COLO668 (cell line): ENCODE measurements around the gene CROCC.
A peak's percentile ranks its signal among the peaks of the same experiment; 100 is the strongest.

Source experiments
- DNase-seq: peaks from one replicate; lab custom pipeline; 2025; ENCODE audit not compliant: unreplicated experiment; lab: John Stamatoyannopoulos, UW

The CROCC gene

GRCh38 chr1:16982902-16983301, 61.2 kb downstream of the CROCC start:
- DNase-seq = no peak

GRCh38 chr1:16983649-16984048, 61.9 kb downstream of the CROCC start:
- DNase-seq = no peak

- DNase-seq = no peak
Measured at GRCh38 chr1:16984717-16985116, 63.0 kb downstream of the CROCC start.

- no peak for DNase-seq
Measured at GRCh38 chr1:16986113-16986512, 64.4 kb downstream of the CROCC start.

GRCh38 chr1:16986560-16986959, 64.8 kb downstream of the CROCC start:
- DNase-seq = no peak

GRCh38 chr1:16986962-16987361, 65.2 kb downstream of the CROCC start:
- DNase-seq = peak; percentile 16

- no peak for DNase-seq
Measured at GRCh38 chr1:16988210-16988609, 66.5 kb downstream of the CROCC start.

GRCh38 chr1:16989676-16990391, 68.1 kb downstream of the CROCC start:
- DNase-seq = no peak

GRCh38 chr1:16991571-16991970, 69.8 kb downstream of the CROCC start:
- DNase-seq = no peak

GRCh38 chr1:16992102-16992501, 70.4 kb downstream of the CROCC start:
- DNase-seq = no peak

- DNase-seq = no peak
Measured at GRCh38 chr1:16992675-16993074, 70.9 kb downstream of the CROCC start.

GRCh38 chr1:16993521-16994038, 71.8 kb downstream of the CROCC start:
- no peak for DNase-seq

- DNase-seq = no peak
Measured at GRCh38 chr1:16996845-16997244, 75.1 kb downstream of the CROCC start.

- no peak for DNase-seq
Measured at GRCh38 chr1:16998589-16998988, 76.9 kb downstream of the CROCC start.

GRCh38 chr1:16999863-17000262, 78.1 kb downstream of the CROCC start:
- DNase-seq = no peak

- DNase-seq = no peak
Measured at GRCh38 chr1:17001760-17002523, 80.2 kb downstream of the CROCC start.

GRCh38 chr1:17002524-17002902, 80.8 kb downstream of the CROCC start:
- no peak for DNase-seq

GRCh38 chr1:17004466-17005364, 83.0 kb downstream of the CROCC start:
- DNase-seq = no peak

GRCh38 chr1:17005365-17005740, 83.6 kb downstream of the CROCC start:
- no peak for DNase-seq

- DNase-seq = no peak
Measured at GRCh38 chr1:17007121-17007520, 85.4 kb downstream of the CROCC start.

- no peak for DNase-seq
Measured at GRCh38 chr1:17008208-17008855, 86.6 kb downstream of the CROCC start.
